ENCODE measurements around the gene CALHM6.
A peak's percentile ranks its signal among the peaks of the same experiment; 100 is the strongest.
"Not testable (repeated sequence)": the region's sequence is repeated elsewhere in the genome, so short reads cannot be mapped to it uniquely, and the experiment has no call there.

CALHM6 gene

GRCh38 chr6:116476002-116476678 lies 15.0 kb downstream of the CALHM6 start:
- DNase-seq, result no peak

GRCh38 chr6:116482780-116483179 lies 21.6 kb downstream of the CALHM6 start:
- DNase-seq, result no peak

GRCh38 chr6:116483616-116484015 lies 22.4 kb downstream of the CALHM6 start:
- DNase-seq, result no peak

GRCh38 chr6:116485559-116486184 lies 24.5 kb downstream of the CALHM6 start:
- DNase-seq, result no peak

- no peak for DNase-seq
These were observed 30.6 kb downstream of the CALHM6 start for GRCh38 chr6:116491610-116492330.

GRCh38 chr6:116492331-116493067 lies 31.3 kb downstream of the CALHM6 start:
- no peak for DNase-seq

- not testable (repeated sequence) for DNase-seq
These were observed 34.0 kb downstream of the CALHM6 start for GRCh38 chr6:116495161-116495560.

- DNase-seq, result no peak
These were observed 36.0 kb downstream of the CALHM6 start for GRCh38 chr6:116497113-116497676.

- no peak for DNase-seq
These were observed 39.8 kb downstream of the CALHM6 start for GRCh38 chr6:116500969-116501433.

- DNase-seq, result no peak
These were observed 46.1 kb downstream of the CALHM6 start for GRCh38 chr6:116507324-116507723.

GRCh38 chr6:116508527-116508926 lies 47.4 kb downstream of the CALHM6 start:
- DNase-seq, result no peak

GRCh38 chr6:116511424-116512110 lies 50.4 kb downstream of the CALHM6 start, which contains the start of gene CALHM5:
Gene CALHM5 (plus strand): TSS chr6:116511639. CDS start chr6:116511697, 58 bp downstream.
- DNase-seq, result peak; percentile 35

GRCh38 chr6:116512111-116512559 lies 51.0 kb downstream of the CALHM6 start:
- no peak for DNase-seq

GRCh38 chr6:116512734-116513133 lies 51.6 kb downstream of the CALHM6 start:
- no peak for DNase-seq

Measured in right kidney (tissue), 1 donor.